ENCODE results near the gene PDE1C.

The PDE1C gene

DNA sequence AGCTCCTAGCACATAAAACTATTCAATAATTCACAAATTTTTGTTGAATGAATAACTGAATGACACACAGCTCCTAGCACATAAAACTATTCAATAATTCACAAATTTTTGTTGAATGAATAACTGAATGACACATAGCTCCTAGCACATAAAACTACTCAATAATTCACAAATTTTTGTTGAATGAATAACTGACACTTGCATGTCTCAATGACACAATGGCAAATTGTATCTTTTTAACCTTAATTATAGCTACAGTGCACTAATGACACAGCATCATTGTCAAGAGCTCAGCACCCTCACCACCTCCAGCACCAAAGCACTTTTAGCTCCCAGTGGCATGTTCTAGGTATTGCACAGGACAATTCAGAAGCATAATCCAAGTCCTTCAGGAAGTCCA is 131.6 kb downstream of the PDE1C start:
- no peak for DNase-seq (ENCODE audit: low spot score)

DNA sequence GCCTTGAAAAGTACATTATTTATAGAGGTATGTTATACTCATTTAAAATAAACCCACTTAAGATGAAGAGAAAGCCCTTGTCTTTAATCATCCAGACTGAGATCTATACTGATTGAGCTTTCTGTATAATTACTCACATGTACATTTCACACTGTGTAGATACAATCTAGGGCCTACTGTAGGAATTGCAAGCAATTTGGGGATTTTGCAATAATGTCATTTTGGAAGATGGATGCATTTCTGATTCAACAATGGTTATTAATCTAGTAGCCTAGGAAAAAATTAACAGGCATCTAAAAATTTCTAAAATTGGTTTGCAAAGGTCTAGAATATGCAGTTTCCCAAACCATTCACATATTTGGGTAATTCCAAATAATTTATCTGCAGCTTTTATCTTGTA is 132.2 kb downstream of the PDE1C start:
- no peak for DNase-seq (ENCODE audit: low spot score)

DNA sequence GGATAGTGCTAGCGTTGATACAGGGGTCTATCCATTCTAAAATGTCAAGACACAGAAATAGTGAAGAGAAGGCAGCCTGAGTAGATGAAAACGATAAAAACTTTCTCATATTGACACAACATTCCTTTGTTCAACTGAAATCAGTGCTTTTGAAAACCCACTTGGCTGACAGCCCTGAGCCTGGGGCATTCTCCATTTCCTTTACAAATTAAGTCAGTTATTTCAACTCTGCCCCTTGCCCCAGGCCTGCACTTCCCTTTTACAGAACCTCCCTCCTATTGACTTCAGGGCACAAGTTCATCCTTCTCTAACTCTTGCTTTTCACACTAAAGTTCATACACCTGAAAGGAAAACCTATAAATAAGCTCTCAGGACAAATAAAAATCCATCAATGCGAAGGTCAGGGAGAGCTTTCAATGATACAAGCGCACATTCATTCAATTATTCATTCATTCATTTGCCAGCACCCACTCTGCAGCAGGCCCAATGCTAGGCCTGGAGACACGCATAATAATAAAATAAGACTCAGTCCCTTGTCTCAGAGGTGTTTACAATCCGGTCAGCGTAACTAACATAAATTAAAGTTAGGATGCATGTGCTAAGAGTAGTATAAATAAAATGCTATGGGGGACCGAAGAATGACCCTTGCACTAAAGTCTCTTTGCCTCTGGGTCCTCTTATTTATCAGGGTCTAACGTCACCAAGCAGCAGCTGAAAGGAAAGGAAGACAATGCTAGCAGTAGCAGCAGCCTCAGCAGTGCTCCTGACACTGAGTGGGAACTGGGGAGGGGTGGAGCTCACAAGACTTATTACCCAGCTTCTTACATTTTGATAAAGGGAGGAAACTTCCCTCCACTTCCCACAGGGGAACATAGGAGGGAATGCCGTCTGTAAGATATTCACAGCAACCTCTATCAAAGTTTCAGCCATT is 134.8 kb downstream of the PDE1C start:
- no peak for DNase-seq (ENCODE audit: low spot score)

DNA sequence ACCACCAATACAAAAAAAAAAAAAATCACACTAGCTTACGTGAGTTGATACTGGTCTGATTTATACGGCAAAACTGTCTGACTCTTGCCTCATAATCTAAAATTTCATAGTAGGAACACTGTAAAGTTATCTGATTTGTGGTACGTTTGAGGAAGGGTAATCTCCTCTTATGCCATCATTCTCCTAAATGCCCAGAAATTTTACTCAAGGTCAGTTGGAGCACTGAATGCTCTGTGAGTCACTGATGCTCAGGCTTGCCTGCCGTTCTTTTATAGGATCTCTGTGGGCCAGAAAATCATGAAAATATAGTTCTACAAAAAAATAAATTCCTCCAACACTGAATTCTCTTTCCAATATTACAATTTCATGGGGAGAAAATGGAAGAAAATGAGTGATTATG is 135.7 kb downstream of the PDE1C start:
- DNase-seq (ENCODE audit: low spot score): no peak

DNA sequence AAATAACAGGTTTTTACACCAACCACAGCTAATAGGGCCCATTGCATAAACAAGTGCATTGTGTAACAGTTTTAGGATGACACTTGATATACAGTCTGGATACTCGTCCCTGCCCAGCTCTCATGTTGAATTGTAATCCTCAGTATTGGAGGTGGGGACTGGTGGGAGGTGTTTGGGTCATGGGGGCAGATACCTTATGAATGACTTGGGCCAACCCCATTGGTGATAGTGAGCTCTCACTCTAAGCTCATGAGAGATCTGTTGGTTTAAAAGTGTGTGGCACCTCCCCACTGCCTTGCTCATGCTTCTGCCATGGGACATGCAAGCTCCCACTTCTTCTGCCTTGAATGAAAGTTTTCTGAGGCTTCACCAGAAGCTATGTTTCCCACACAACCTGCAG is 136.7 kb downstream of the PDE1C start:
- no peak for DNase-seq (ENCODE audit: low spot score)

DNA sequence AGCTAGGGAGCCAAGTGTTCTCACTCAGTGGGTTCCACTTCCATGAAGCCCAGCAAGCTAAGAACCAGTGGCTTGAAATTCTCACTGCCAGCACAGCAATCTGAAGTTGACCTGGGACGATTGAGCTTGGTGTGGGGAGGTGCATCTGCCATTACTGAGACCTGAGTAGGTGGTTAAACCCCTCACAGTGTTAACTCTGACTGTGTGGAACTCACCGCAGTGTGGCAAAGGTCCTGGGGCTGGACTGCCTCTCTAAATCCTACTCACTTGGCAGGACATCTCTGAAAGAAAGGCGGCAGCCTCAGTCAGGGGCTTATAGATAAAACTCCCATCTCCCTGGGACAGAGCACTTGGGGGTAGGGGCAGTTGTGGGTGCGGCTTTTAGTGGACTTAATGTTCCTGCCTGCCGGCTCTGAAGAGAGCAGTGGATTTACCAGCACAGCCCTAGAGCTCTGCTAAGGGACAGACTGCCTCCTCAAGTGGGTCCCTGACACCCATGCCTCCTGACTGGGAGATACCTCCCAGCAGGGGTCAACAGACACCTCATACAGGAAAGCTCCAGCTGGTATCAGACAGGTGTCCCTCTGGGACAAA is 143.1 kb downstream of the PDE1C start:
- no peak for DNase-seq (ENCODE audit: low spot score)

DNA sequence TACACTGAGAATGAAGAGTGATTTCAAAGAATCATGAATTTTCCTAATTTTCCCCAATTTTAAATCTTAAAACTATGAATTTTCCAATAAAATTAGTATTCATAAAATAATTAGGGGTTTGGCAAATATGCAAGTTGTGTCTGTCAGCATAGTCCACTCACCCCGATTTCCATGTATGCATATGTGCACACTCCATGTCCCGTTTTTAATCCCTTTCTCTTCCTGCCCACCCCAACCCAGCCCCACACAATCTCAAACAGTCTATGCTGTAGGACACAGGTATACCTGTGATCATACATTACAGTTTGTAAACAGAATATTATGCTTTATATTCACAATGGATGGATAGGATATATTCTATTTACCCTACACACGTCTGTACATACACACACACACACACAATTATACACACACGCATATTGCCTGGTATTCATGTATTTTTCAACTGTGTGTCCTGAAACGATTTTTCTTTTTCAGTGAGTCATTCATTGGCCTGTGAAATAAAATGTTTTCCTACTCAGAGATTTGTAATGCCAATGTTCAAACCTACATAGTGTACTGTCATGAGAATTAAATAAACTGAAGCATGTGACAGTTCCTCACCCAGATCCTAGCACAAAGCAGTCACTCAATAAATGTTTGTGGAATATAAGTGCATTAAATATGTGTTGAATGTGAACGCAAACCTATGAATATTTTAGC is 144.3 kb downstream of the PDE1C start:
- no peak for DNase-seq (ENCODE audit: low spot score)

DNA sequence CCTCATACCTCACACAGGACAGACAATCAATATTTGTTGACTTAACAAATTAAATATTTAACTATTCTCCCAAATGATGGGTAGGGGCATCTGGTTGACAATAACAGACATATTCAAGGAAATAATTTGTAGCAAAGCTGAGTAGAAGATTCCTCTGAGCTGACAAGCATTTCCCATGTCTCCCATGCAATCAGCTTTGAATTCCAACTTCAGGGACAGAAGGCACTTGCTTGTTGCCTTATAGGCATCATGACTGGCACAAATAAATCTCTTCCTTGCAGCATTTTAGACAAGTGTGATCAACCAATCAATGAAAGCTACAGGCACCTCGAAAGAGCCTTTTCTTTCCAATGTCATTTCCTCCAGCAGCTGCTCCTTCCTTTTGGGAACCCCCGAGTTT is 146.0 kb downstream of the PDE1C start:
- no peak for DNase-seq (ENCODE audit: low spot score)

DNA sequence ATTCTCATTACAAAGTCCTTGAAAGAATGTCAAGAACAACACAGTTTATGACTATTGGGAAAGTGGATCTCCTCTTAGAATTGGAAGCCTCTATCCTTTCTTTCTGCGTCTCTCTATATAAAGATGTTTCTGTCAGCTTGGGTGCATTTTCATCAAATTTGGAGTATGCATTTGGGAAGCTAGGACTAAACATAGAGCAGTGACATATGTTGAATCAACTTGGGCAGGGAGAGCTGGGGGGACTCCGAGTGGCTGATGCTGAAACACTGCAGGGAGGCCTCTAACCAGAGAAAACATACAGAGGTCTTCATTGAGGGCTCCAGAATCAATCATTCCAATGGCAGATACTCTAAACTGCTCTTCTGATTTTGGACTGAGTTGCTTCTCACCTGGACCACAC is 147.4 kb downstream of the PDE1C start:
- no peak for DNase-seq (ENCODE audit: low spot score)

DNA sequence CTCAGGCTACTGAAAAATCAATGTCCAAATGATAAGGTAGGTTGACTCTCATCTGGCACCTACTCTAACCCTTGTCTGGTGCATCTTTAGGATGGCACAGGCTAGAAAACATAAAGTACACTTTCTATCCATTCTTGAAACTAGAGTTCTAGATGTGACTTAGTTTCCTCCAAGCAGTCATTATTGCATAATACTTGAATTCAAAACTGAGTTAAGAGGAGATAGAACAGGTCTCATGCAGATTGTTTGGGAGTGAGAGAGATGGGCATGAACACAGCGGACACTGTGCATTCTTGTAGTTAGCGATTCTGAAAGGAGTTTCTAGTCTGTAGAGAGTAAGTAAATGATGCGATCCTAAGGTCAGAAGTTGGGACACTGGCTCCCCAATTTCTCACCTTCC is 149.2 kb downstream of the PDE1C start:
- DNase-seq (ENCODE audit: low spot score): no peak

DNA sequence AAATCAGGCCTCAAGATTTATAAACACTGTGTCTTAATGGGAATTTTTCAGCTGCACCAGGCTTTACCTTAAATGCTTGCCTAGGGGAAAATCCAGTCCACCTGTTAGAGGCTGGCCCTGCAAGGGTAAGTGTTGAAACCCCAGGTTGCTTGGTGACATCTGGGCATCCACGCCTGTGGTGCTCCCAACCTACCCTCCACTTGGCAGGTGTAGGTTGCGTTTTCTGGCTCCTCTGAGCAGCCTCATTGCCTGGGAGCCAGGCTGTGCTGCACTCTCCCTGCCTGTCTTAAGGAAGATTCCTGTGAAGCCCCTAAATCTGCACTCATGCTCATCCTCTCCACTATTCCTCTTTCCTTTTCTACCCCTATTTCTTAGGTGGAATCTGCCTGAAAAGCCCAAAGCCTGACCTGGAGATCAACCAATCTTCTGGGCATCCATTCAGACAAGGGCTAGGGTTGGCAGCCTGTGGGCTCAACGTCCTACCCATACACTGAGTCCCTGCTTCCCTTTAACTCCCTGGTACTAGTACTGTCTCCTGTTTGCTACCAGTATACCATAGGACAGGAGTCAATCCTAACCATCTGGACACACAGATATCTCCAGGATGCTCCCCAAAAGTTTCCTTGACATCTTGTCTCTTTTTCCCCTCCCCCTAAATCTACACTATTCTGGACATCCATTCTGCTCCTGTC is 150.4 kb downstream of the PDE1C start:
- DNase-seq (ENCODE audit: low spot score): no peak

DNA sequence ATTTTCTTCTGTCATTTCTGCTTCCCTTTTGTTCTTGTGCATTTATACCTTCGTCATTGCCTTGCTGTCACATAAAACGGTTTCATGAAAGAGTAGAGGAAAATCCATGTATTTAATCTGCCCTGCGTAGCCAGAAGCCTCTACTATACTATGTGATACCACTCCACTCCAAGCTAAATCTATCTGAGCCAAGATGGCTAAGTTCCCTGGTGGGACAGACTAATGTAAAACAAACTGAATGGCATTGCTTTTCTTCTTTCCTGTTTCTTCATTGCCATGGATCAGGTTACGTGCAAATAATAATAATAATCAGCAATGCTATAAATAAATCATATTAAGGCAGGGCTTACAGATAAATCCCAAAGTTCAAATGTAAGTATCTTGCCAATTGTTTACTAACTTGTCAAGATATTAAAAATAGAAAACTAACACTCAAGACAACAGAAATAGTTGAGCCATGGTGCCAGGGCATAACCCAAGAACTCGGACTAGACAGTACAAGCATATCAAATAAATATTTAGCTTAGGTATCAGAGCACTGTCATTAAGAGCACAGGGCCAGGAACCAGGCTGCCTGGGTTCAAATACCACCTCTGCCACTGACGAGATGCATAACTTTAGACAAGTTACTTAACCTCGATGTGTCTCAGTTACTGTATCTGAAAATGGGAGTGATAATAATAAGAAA is 151.4 kb downstream of the PDE1C start:
- no peak for DNase-seq (ENCODE audit: low spot score)

DNA sequence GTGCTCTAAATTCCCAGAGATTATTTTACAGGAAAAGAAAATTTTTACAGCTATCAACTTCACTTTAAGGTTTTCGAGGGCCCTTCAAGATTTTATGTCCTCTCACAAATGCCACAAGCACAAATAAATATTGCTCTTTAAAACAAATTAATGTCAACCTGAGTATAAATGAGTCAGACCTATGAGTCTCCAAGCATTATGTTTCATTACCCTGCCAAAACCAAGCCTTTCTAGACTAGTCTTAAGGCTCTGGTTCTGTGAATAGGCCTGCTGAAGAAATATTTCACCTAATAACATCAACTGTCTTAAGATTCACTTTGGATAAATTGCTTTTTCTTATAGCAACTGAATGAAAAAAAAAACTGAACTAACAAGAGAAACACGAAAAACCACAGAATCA is 153.0 kb downstream of the PDE1C start:
- DNase-seq (ENCODE audit: low spot score): no peak

DNA sequence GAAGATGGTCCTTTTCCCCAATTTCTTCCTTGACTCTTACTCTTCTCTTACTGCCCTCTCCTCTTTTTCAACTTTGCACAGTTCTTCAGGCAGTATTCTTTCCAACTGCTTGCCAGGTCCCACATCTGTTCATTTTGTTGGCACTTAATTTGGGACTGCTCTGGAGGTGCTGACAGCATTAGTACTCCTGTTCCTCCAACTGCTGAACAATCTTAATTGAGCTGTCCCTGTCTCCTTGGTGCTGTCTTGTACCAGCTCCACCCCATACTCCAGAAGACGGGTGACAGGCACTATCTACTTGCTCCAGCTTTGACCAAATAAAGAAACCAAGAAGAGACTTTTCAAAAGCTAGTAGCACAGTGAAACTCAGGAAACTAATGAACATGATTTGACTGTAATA is 160.0 kb downstream of the PDE1C start:
- no peak for DNase-seq (ENCODE audit: low spot score)

DNA sequence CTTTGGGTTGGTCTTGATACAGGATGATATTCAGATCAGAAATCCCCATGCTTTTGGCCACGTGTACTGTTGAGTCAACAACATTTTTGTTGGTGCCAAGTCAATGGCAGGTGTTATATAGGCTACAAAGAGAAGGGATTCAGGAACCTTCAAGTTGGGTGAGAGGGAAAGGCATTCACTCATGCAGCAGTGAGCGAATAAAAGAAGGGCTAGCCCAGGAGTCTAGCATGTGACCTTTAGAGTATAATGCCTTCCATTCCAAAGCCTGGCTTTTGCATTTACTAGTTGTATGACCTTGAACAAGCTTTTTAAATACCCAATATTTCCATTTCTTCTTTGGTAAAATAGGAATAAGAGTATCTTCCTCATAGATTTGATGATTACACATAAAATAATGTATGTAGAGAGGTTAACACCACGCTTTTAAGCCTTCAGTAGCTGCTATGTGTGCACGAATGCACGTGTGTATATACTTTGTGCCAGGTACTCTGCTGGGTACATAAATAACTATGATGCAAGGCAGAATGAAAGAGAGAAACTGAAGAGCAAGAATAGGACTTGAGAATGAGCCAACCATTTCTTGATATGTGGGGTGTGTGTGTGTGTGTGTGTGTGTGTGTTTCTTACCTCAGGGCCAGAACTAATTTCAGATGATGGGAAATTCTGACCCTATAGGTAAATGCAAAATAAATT is 163.6 kb downstream of the PDE1C start:
- no peak for DNase-seq (ENCODE audit: low spot score)

DNA sequence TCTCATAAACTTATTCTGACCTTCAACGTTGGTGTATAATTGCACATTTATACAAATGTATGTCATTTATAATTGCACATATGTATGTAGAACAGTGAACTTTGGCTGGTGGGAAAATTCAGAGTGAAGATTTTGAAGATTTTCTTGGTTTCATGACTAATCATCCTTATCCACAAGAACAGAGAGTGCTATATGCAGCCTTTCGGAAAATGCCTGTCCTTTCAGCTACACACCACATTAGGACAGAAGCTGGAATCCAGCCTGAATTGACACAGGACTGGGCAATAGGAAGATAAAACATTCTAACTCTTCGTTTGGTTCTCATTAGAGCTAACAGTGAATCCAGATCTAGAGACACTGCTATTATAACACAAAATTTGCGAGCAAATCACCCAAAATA is 166.2 kb downstream of the PDE1C start:
- no peak for DNase-seq (ENCODE audit: low spot score)

DNA sequence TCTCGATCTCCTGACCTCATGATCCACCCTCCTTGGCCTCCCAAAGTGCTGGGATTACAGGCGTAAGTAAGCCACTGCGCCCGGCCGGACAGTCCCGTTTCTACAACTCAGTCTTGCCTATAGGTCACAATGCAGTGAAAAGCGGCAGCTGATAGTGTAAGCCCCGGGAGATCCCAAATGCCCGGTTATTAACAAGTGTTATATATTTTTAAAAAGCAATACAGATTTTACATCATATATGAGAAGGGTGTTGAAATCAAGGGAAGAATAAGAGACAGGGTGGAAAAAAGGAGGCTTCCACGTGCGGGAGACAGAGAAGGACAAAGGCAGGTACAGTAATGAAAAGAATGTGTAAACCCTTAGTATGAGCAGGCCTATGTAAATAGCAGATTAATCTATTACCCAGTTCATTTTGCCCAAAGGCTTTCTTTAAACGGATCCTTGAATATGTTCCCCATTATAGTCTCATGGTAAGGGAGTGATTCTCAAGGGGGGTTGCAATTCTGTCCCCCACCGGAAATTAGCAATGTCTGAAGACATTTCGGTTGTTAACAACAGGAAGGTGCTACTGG is 170.8 kb downstream of the PDE1C start:
- no peak for DNase-seq (ENCODE audit: low spot score)

DNA sequence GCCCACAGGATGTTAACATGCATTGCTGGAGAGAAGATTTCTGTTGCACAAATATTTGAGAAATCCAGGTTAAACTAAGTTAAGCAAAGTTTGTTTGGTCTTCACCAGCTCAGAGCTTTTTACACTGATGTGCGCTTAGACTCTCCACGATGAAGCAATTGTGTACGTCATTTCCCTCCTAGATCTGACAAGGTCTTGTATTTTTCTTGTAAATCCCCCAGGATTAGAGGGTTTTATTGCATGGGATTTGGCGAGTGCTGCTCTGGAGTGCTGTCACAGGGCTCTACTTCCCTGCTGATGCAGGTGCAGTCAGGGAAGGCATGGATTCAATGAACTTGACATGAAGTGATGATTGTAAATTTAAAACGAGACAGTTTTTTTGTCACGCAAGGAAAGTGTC is 173.3 kb downstream of the PDE1C start:
- no peak for DNase-seq (ENCODE audit: low spot score)

DNA sequence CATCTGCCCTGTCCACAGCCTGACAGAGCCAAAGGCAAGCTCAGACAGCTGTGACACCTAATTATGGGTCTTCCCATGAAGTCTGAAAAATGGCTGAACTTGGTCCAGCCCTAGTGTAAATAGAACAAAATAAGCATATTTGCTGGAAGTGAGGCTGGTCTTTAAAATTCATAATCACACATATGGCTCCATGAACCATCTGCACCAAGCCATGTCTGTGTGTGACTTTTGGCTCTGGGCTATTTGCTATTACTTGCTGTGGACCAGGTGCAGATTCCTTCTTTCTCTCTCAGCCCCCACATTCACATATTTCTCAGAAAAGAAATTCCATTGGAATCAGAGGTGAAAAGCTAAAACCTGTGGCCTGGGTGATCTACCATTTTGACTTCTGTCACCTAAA is 175.9 kb downstream of the PDE1C start:
- DNase-seq (ENCODE audit: low spot score): no peak

DNA sequence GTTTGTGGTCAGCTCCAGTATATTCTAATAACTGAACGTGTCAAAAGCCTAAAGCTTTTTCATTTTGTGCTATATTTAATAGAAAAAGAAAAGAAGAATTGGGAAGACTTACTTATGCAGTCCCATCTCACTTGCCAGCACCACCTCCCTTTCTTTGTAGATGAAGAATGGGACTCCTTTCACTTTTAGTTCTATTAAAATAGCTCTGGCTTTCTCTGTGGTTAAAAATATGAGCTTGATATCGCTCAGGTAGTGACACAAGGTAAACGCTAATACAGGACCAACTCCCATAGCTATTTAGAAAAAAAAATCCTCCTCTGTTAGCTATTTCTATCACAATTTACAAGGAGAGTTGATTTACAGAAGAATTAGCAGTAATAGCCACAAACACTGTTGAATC is 176.8 kb downstream of the PDE1C start:
- no peak for DNase-seq (ENCODE audit: low spot score)

All from ecto neural progenitor cell (in vitro differentiated cells).